ENCODE results near the gene MYCN.

MYCN gene

DNA sequence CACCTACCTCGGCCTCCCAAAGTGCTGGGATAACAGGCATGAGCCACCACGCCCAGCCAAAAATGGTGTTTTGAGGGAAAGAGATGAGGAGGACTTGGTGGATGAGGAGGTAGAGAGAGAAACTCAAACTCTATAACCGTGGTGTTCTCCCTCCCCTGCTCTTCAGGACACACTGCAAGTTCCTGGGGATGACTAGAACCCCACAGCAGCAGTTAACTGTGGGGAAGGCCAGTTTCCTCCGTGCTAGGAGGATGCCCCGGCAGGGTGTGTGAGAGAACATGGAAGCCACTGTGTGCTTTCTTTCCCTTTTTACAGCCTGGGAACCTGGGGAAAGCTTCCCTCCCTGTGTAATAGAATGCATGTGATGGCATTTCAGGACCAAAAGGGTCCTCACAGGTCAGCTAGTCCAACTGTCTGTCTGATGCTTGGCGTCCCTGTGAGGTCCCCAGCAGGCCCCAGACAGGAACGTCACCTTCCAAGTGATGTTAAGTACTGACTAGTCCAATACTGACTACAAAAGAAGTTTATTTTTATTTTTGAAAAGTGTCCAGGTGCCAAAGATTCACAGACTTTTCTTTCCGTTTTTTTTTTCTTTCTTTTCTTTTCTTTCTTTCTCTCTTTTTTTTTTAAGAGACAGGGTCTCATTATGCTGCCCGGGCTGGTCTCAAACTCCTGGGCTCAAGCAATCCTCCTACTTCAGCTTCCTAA, 38.9 kb downstream of the MYCN start:
- no peak for DNase-seq (ENCODE audit: low spot score)

DNA sequence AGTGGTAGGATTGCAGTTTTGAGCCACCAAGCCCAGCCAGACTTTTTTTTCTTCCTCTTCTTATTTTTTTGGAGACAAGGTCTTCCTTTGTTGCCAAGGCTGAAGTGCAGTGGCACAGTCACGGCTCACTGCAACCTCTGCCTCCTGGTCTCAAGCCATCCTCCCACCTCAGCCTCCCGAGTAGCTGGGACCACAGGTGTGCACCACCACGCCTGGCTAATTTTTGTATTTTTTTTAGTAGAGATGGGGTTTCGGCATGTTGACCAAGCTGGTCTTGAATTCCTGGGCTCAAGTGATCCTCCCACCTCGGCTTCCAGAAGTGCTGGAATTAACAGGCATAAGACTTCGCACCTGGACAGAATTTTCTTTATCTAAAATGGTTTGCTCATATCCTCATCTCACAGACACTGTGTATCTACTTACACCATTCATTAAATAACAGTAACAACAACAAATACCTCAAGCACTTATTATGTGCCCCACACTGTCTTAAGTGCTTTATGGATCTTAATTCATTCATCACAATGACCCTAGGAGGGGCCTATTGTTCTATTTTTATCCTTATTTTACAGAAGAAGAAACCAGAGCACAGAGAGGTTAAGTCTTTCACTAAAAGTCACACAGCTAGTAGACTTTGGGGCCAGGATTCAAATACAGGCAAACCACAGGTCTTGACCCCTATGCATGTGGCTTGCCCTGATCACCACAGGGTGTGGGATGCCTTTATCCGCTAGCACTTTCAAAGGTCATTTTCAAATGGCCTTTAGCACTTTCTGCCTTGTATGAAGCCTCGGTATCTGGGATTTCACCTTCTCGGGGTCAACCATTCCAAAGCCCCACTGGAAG, 39.6 kb downstream of the MYCN start:
- DNase-seq (ENCODE audit: low spot score): no peak

- DNase-seq (ENCODE audit: low spot score): no peak
These were observed 40.3 kb downstream of the MYCN start for GRCh38 chr2:15980605-15981098.

DNA sequence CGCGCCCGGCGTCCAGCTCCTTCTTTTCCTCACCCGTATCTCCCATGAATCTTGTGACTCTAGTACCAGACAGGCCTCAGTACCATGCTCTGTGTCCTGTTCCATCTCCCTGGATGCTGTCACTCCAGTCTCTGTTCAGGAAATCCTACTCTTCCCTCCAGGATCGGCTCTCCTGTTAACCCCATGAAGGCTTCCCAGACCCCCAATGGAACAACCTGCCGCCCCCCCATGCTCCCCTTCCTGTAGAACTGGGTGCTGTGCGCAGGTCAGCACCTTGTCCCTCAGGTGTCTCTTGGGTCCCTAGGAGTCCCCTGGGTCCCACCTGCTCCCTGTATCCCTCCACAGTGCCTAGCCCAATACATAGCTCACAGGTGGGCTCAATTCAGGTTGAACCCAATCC, 41.3 kb downstream of the MYCN start:
- DNase-seq (ENCODE audit: low spot score): no peak

DNA sequence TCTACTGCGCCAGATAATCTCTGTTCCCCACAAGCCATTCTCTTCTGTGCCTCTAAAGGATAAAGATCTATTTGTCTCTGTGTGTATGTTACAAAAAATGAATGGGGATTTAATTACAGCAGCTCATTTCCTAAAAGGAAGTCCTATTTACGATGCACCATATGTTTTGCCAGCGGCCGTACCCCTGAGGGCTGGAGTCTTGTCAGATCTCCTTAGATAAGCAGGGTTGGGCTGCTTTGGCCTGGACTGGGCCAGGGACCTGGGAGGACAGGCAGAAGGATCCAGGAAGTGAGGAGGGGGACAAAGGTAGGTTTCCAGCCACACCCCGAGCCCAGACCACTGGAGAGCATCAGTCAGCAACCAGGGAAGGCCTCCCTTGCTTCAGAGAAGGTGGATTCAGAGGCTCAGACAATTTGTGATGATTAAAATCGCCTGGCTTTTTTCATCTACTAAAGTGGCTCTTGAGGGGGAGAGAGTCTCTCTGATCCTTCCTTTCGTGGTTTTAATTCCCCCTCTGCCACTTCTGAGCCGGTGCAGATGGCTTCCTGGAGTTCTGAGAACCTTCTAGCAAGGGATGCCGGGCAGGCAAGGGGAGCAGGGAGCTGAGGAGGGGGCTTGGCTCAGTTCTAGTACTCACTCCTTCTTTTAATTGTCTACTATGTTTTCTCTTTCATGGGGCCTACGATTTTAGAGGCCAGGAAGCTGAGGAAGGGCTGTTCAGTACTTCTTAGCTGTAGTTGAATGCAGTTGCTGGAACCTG, 42.1 kb downstream of the MYCN start:
- DNase-seq (ENCODE audit: low spot score): no peak

DNA sequence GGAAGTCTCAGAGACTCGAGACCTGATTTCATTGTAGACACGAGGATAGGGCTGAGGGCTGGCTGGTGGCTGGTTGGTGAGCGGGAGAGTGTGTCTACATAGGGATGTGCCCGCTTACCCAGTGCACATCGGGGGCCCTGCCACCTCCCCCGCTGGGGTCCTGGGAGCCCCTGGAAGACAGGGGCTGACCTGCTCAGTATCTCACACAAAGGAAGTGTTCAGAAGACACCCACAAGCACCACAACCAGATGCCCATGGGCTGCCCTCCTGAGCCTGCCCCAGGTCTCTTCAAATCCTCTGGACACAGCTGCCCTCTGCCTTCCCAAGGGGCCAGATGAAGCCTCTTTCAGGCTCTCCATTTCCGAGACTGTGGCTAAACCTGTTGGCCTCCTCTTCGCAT, 43.1 kb downstream of the MYCN start:
- DNase-seq (ENCODE audit: low spot score): no peak

DNA sequence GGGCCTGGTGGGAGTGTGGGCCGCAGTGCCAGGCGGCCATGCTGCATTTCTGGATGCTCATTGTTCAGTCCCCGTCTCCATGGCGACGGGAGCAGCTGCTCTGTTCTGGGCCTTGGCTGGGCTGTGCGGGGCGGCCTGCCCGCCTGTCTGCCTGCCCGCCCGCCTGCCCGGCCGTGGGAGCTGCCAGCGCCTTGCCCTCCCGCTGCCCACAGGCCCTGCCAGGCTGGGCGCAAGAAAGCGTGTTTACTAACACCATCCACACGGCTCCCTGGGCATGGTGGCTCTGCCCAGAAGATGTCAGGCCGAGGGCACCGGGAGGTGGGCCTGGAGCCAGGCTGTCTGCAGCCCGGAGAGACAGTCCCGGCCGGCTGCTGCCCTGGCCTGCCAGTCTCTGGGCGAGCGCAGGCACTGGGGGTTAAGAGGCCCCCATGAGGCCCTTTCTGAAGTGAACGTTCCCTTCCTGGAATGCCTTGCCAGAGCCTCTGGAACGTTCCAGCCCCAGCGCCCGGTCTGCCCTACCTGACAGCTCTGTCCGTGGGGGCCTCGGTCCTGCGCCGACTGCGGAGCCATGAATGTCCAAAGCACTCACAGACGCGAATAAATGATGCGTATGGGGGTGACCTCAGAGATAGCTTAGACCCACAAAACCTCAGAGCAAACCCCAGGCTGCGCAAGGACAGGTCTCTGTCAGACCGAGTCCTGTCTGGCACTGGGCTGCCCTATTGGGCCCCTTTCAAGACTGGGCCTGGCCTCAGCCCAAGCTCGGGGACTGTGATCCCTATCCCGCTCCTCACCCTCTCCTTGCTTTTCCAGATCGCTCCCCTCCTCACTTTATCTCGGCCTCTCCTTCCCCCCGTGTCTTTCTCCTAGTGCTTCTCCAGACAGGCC, 44.3 kb downstream of the MYCN start:
- DNase-seq (ENCODE audit: low spot score): no peak

GRCh38 chr2:15985531-15985930, 45.2 kb downstream of the MYCN start:
- DNase-seq (ENCODE audit: low spot score): no peak

DNA sequence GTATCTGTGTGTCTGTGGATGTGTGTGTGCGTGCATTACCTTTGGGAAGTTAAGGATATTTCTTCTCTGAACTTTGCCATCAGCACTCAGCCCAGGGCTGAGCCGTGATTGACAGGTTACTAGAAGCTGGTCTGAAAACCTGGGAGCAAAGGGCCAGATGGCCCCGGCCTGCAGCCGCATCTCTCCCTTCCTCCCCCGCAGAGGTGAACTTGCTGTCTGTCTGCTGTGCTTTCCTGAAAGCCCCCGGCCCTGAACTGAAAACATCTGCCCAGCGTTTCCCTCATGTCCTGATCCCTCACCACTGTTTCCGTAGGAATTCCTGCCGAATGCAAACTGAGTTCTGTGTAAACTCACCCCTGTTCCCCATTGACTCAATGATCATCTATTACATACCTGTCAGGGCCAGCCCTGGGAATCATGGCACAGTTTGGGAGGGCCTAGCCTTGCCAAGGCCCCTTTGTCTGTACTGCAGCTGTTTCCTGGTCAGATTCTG, 45.8 kb downstream of the MYCN start:
- no peak for DNase-seq (ENCODE audit: low spot score)

DNA sequence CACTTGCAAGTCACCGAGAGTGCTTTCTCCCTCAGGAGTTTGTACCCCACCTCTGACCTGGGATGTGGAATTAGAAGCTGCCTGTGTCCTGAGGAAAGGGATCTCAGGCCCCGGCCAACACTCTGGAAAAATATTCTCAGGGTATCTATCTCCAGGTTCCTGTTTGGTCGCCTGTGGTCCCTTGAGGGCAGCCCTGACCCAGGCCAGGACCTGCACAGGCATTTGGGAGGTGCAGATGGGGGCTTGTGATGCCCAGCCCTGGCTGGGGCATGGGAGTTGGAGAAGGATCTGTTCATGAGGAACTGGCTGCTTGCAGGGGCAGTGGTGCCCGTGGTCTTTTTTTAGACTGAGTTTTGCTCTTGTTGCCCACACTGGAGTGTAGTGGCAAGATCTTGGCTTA, 46.3 kb downstream of the MYCN start:
- no peak for DNase-seq (ENCODE audit: low spot score)

DNA sequence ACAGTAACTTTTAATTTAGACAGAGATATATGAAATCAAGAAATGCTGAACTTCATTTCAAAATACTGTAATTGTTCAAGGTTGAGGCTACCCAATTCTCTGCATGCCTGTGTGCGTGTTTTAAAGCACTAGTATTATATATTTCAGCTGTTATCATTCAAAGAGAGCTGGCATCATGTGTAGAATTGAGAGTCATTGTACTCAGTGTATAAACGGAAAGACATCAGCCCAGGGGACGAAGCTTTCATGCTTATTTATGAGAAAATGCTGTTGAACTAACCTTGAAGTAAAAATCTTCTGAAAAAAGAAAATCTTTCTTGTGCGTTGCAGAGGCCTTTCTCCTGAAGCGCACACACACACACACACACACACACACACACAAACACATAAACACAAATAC, 48.4 kb downstream of the MYCN start:
- no peak for DNase-seq (ENCODE audit: low spot score)

GRCh38 chr2:15989559-15989958, 49.2 kb downstream of the MYCN start:
- DNase-seq (ENCODE audit: low spot score): no peak

- DNase-seq (ENCODE audit: low spot score): no peak
These were observed 50.1 kb downstream of the MYCN start for GRCh38 chr2:15990151-15991101.

GRCh38 chr2:15991231-15991630, 50.9 kb downstream of the MYCN start:
- no peak for DNase-seq (ENCODE audit: low spot score)

- no peak for DNase-seq (ENCODE audit: low spot score)
These were observed 52.3 kb downstream of the MYCN start for GRCh38 chr2:15992457-15993231.

- no peak for DNase-seq (ENCODE audit: low spot score)
These were observed 52.9 kb downstream of the MYCN start for GRCh38 chr2:15993232-15993610.

DNA sequence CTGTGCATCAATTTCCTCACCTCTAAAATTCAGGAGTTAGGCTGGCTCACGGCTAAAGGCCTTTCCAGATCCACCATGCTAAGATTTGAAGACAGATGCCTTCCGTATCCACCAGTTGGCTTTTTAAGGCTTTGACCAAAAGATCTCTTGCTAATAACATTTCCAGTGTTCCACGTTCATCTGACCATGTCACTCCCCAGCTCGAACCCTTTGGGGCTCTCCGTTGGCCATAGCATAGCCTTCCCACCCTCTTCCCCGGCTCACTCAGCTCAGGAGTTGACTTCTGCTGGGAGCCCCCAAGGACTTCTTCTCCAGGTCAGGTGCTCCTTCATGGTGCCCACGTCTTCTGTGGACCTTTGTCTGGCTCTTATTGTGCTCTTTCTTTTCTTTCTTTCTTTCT, 53.3 kb downstream of the MYCN start:
- DNase-seq (ENCODE audit: low spot score): no peak

DNA sequence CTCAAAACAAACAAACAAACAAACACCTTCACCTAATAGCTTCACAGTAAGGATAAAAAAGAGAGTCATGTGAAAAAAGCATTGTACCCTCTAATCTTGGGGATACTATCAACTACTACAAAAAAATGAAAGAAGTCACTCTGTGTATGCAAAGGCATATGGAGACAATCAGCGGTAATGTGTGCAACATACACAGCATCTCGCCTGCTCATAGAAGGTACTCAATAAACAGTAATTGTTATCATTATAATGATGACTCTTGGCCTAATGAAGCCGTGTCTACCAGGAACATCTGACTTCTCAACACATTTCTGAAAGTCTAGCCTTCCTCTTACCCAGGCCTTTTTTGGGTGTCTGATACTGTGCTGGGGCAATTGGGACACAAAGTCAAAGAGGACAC, 55.3 kb downstream of the MYCN start:
- DNase-seq (ENCODE audit: low spot score): no peak

Data from HuH-7.5 (cell line).